Fibroblast of lung (primary cell): ENCODE results near the gene AGGF1.

Experiments used
- CTCF ChIP-seq, 2 donors: IDR thresholded peaks in 1 of 2; conservative IDR thresholded peaks in 1 of 2; 1 replicate in 1 of 2; 2 replicates in 1 of 2; pipeline ENCODE4 v1.5.1; 2011 to 2012; ENCODE audit warnings: low read length in 2 of 2, control low read depth in 1 of 2, inconsistent platforms in 1 of 2, low read depth in 1 of 2, mild to moderate bottlenecking in 1 of 2
- EZH2 ChIP-seq: IDR thresholded peaks from 2 replicates; pipeline ENCODE4 v1.5.1; 2012; ENCODE audit warnings: low read length, control low read depth, mild to moderate bottlenecking; ENCODE audit errors: missing control alignments

- TF ChIP-seq EZH2 (no peak), CTCF (conservative IDR thresholded peaks at IDR 0.05 in 1 of 2, IDR thresholded peaks at IDR 0.05 in 1 of 2; ENCODE audit: low read depth in 1 of 2, low read length in 2 of 2) (no peak)
Measured at GRCh38 chr5:77010243-77010642, 20.0 kb upstream of the AGGF1 start.
